T47D (cell line): ENCODE data around the gene GAS2L1.
A peak's percentile ranks its signal among the peaks of the same experiment; 100 is the strongest.

Experiments
- DNase-seq, 2 experiments: peaks; one replicate each; pipeline versions ENCODE4 v3.0.0 to v3.0.0-alpha.2; 2011 to 2012; ENCODE audit warnings: low read depth in 1 of 2, low spot score in 1 of 2
- JUND ChIP-seq: IDR thresholded peaks from 2 replicates; pipeline ENCODE4 v1.6.1; 2012; ENCODE audit warnings: low read depth
- in situ Hi-C: cut with HindIII; loops from 2 replicates; pipeline ENCODE4 v1.10.0; 2016; ENCODE audit warnings: low sequenced_read_pairs, low pct_unique_long_range_greater_than_20kb

GAS2L1 gene

GRCh38 chr22:29267858-29268510 lies 38.5 kb upstream of the GAS2L1 start, which contains the start of the genes EWSR1 and RHBDD3:
Gene EWSR1, plus strand, starts transcription at chr22:29268268. Its CDS starts 69 bp downstream, at chr22:29268337.
Gene RHBDD3, minus strand, starts transcription at chr22:29267981. Its CDS starts 2,355 bp downstream, at chr22:29265626.
- in situ Hi-C loops = no loop called here
- TF ChIP-seq JUND = no peak
- peak; percentile 83 to 96 for DNase-seq

- in situ Hi-C loops = no loop called here
- no peak for TF ChIP-seq JUND
- peak in 1 of 2 experiments; percentile 64 for DNase-seq
Observed at GRCh38 chr22:29268511-29269229, 37.8 kb upstream of the GAS2L1 start.

GRCh38 chr22:29269230-29269604 lies 37.2 kb upstream of the GAS2L1 start:
- peak in 1 of 2 experiments; percentile 19 for DNase-seq
- no peak for TF ChIP-seq JUND
- in situ Hi-C loops = no loop called here

GRCh38 chr22:29269731-29270474 lies 36.5 kb upstream of the GAS2L1 start:
- in situ Hi-C loops = no loop called here
- peak in 1 of 2 experiments; percentile 13 for DNase-seq

GRCh38 chr22:29270475-29271271 lies 35.8 kb upstream of the GAS2L1 start:
- DNase-seq = no peak
- no peak for TF ChIP-seq JUND
- in situ Hi-C loops = no loop called here

More at GRCh38 chr22:29269731-29270474, 36.5 kb upstream of the GAS2L1 start:
- no peak for TF ChIP-seq JUND

GRCh38 chr22:29272624-29273023 lies 33.8 kb upstream of the GAS2L1 start:
- no peak for DNase-seq
- in situ Hi-C loops = no loop called here
- TF ChIP-seq JUND = no peak

GRCh38 chr22:29275167-29275566 lies 31.3 kb upstream of the GAS2L1 start:
- no peak for TF ChIP-seq JUND
- no peak for DNase-seq
- in situ Hi-C loops = no loop called here

- TF ChIP-seq JUND = no peak
- in situ Hi-C loops = no loop called here
- no peak for DNase-seq
Observed at GRCh38 chr22:29275819-29276565, 30.5 kb upstream of the GAS2L1 start.

- no peak for DNase-seq
- in situ Hi-C loops = no loop called here
- TF ChIP-seq JUND = no peak
Observed at GRCh38 chr22:29277927-29278326, 28.5 kb upstream of the GAS2L1 start.

GRCh38 chr22:29284196-29284595 lies 22.3 kb upstream of the GAS2L1 start:
- in situ Hi-C loops = no loop called here
- no peak for DNase-seq
- TF ChIP-seq JUND = no peak

GRCh38 chr22:29288837-29289236 lies 17.6 kb upstream of the GAS2L1 start:
- in situ Hi-C loops = no loop called here
- TF ChIP-seq JUND = no peak
- DNase-seq = no peak
